Endothelial cell of umbilical vein (primary cell): ENCODE results near the gene TMEM184B.

ENCODE experiments used
- EZH2 ChIP-seq: IDR thresholded peaks from 2 replicates; pipeline ENCODE4 v1.6.1; 2012; ENCODE audit warnings: borderline replicate concordance, low read depth, mild to moderate bottlenecking, moderate library complexity, low read length, inconsistent platforms; ENCODE audit not compliant: severe bottlenecking
- FOS ChIP-seq: IDR thresholded peaks from 2 replicates; pipeline ENCODE4 v1.6.1; 2011; ENCODE audit warnings: mild to moderate bottlenecking, low read length, moderate library complexity, borderline replicate concordance; ENCODE audit not compliant: insufficient read depth
- GATA2 ChIP-seq: IDR thresholded peaks from 2 replicates; pipeline ENCODE4 v1.7.0; 2011; ENCODE audit warnings: low read depth, mild to moderate bottlenecking, moderate library complexity, mixed read lengths, low read length; ENCODE audit not compliant: insufficient read length, insufficient read depth
- JUN ChIP-seq: IDR thresholded peaks from 2 replicates; pipeline ENCODE4 v1.6.1; 2011; ENCODE audit warnings: borderline replicate concordance, low read depth; ENCODE audit not compliant: insufficient read length, insufficient read depth
- MYC ChIP-seq: IDR thresholded peaks from one replicate; pipeline ENCODE4 v1.6.1; 2011; ENCODE audit warnings: mild to moderate bottlenecking, low read depth, low read length
- POLR2A ChIP-seq: IDR thresholded peaks from 2 replicates; pipeline ENCODE4 v1.6.1; 2012; ENCODE audit warnings: low read depth, mild to moderate bottlenecking, control low read depth, low read length
- POLR2AphosphoS5 ChIP-seq: IDR thresholded peaks from 2 replicates; pipeline ENCODE4 v1.6.1; 2012; ENCODE audit warnings: low read depth, mild to moderate bottlenecking, control low read depth, low read length, moderate library complexity; ENCODE audit not compliant: insufficient read depth
- TF ChIP-seq, protein P1 (sequence below), 2 donors: IDR thresholded peaks; 1 replicate in 1 of 2; 2 replicates in 1 of 2; pipeline ENCODE4 v1.5.1; 2011; ENCODE audit warnings: low read length in 2 of 2, mild to moderate bottlenecking in 2 of 2, moderate library complexity in 2 of 2, control low read depth in 1 of 2, inconsistent platforms in 1 of 2, low read depth in 1 of 2; ENCODE audit not compliant: insufficient read depth in 1 of 2; ENCODE audit errors: extremely low read depth in 1 of 2
- TF ChIP-seq, protein P2 (sequence below): IDR thresholded peaks from 2 replicates; pipeline ENCODE4 v1.6.1; 2011; ENCODE audit not compliant: insufficient read depth, insufficient read length

DNA sequence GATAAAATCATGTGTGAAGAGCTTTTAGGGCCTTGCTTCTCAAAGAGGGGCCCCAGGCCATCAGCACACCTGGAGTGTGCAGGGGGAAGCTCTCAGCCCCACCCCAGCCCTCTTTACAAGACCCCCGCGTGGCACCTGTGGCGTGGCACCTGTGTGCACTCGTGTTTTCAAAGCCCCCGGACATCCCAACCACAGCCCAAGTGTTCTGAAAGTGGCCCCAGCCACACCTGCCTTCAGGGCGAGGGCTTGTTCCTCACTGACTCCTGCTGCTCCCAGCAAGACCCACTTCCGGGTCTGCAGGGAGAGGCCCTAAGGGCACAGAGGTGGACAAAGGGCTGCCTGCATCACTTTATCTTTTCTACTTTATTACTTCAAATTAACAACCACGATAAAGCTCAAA, 17.5 kb upstream of the TMEM184B start:
- TF ChIP-seq, protein P1, sequence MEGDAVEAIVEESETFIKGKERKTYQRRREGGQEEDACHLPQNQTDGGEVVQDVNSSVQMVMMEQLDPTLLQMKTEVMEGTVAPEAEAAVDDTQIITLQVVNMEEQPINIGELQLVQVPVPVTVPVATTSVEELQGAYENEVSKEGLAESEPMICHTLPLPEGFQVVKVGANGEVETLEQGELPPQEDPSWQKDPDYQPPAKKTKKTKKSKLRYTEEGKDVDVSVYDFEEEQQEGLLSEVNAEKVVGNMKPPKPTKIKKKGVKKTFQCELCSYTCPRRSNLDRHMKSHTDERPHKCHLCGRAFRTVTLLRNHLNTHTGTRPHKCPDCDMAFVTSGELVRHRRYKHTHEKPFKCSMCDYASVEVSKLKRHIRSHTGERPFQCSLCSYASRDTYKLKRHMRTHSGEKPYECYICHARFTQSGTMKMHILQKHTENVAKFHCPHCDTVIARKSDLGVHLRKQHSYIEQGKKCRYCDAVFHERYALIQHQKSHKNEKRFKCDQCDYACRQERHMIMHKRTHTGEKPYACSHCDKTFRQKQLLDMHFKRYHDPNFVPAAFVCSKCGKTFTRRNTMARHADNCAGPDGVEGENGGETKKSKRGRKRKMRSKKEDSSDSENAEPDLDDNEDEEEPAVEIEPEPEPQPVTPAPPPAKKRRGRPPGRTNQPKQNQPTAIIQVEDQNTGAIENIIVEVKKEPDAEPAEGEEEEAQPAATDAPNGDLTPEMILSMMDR (IDR thresholded peaks at IDR 0.05; ENCODE audit: extremely low read depth in 1 of 2, insufficient read depth in 1 of 2, low read depth in 1 of 2, low read length in 2 of 2), result no peak
- TF ChIP-seq POLR2A (no peak), MYC (no peak), EZH2 (no peak), POLR2AphosphoS5 (no peak), JUN (no peak), FOS (no peak), GATA2 (no peak)
- TF ChIP-seq, protein P2, sequence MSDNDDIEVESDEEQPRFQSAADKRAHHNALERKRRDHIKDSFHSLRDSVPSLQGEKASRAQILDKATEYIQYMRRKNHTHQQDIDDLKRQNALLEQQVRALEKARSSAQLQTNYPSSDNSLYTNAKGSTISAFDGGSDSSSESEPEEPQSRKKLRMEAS, result no peak
